GM23248 (cell line): Measurements from ENCODE around the gene TMEM239. TPM values are rescaled to one million over a fixed set of nuclear protein-coding genes. Genes with fewer than 3 reads are reported as not detected.

Experiments
- DNase-seq: peaks from one replicate; pipeline ENCODE4 v3.0.0-alpha.2; 2015
- H2AFZ ChIP-seq: fragments of 200-600 bp; sonication (generic); 2 replicates; pipeline ENCODE4 v1.6.1; 2016; ENCODE audit warnings: antibody characterized with exemption
- H3F3A ChIP-seq: fragments of 200-600 bp; sonication (generic); 2 replicates; pipeline ENCODE4 v1.6.1; 2016; ENCODE audit warnings: mild to moderate bottlenecking, antibody characterized with exemption, mixed run types; ENCODE audit not compliant: insufficient read depth
- H3K27ac ChIP-seq: fragments of 200-600 bp; sonication (generic); 2 replicates; pipeline ENCODE4 v1.5.1; 2016; ENCODE audit warnings: mild to moderate bottlenecking
- H3K27me3 ChIP-seq: fragments of 200-600 bp; sonication (generic); replicated peaks from 2 replicates; pipeline ENCODE4 v1.6.1; 2016; ENCODE audit warnings: mild to moderate bottlenecking; ENCODE audit not compliant: insufficient read depth
- H3K36me3 ChIP-seq: fragments of 200-600 bp; sonication (generic); 2 replicates; pipeline ENCODE4 v1.6.1; 2016; ENCODE audit warnings: low read depth, mild to moderate bottlenecking
- H3K4me1 ChIP-seq: fragments of 200-600 bp; sonication (generic); 2 replicates; pipeline ENCODE4 v1.6.1; 2016; ENCODE audit warnings: mild to moderate bottlenecking; ENCODE audit not compliant: insufficient read depth
- H3K4me2 ChIP-seq: fragments of 200-600 bp; sonication (generic); one replicate; pipeline ENCODE4 v1.6.1; 2016; ENCODE audit warnings: mild to moderate bottlenecking; ENCODE audit not compliant: unreplicated experiment
- H3K4me3 ChIP-seq: fragments of 200-600 bp; sonication (generic); 2 replicates; pipeline ENCODE4 v1.5.1; 2016; ENCODE audit warnings: mild to moderate bottlenecking
- H3K79me2 ChIP-seq: fragments of 200-600 bp; sonication (generic); 2 replicates; pipeline ENCODE4 v1.6.1; 2016; ENCODE audit warnings: mild to moderate bottlenecking; ENCODE audit not compliant: insufficient read depth
- H3K9ac ChIP-seq: fragments of 200-600 bp; sonication (generic); 2 replicates; pipeline ENCODE4 v1.6.1; 2016; ENCODE audit warnings: mild to moderate bottlenecking
- H3K9me2 ChIP-seq: fragments of 200-600 bp; sonication (generic); 2 replicates; pipeline ENCODE4 v1.6.1; 2016; ENCODE audit warnings: mixed run types, mild to moderate bottlenecking, moderate library complexity; ENCODE audit not compliant: insufficient read depth
- H3K9me3 ChIP-seq: fragments of 200-600 bp; sonication (generic); one replicate; pipeline ENCODE4 v1.6.1; 2017; ENCODE audit warnings: low read depth
- H4K20me1 ChIP-seq: fragments of 200-600 bp; sonication (generic); 2 replicates; pipeline ENCODE4 v1.6.0; 2016; ENCODE audit not compliant: insufficient read depth
- EZH2 ChIP-seq: fragments of 200-600 bp; sonication (generic); IDR thresholded peaks from 2 replicates; pipeline ENCODE4 v1.6.1; 2018; ENCODE audit warnings: antibody characterized with exemption, mild to moderate bottlenecking; ENCODE audit not compliant: insufficient read depth, poor library complexity, severe bottlenecking
- EZH2phosphoT487 ChIP-seq: fragments of 200-600 bp; sonication (generic); IDR thresholded peaks from 2 replicates; pipeline ENCODE4 v1.6.1; 2018; ENCODE audit warnings: antibody characterized with exemption, moderate library complexity, mild to moderate bottlenecking, low read depth; ENCODE audit not compliant: insufficient read depth
- WGBS, 2 experiments: methylation state at CpG; one replicate each; pipeline ENCODE4 v1.1.6; 2015 to 2017; ENCODE audit warnings: low lambda C conversion rate in 2 of 2, low coverage in 1 of 2; ENCODE audit errors: missing lambda C conversion rate in 2 of 2; 5-methylcytosine and 5-hydroxymethylcytosine counted together
- in situ Hi-C: fragments of 300-500 bp; cut with MboI; formaldehyde crosslinking; loops from 2 replicates; pipeline ENCODE4 v1.15.0; 2020
- polyA plus RNA-seq: library from polyadenylated mRNA; unstranded; fragments of >200 nt; fragmentation: Nextera tagmentation; extraction: Ambion mirVana; gene quantifications from 2 replicates; pipeline ENCODE4 v1.2.1, GENCODE V29; 2016
- total RNA-seq: library from RNA; depleted of rRNA; stranded (reverse); fragments of >200 nt; shearing (Covaris generic); gene quantifications from 2 replicates; pipeline ENCODE4 v1.2.3, GENCODE V29; 2014

TMEM239 gene
- total and polyA plus RNA-seq, 2 experiments from 2014 or later: not detected

DNA sequence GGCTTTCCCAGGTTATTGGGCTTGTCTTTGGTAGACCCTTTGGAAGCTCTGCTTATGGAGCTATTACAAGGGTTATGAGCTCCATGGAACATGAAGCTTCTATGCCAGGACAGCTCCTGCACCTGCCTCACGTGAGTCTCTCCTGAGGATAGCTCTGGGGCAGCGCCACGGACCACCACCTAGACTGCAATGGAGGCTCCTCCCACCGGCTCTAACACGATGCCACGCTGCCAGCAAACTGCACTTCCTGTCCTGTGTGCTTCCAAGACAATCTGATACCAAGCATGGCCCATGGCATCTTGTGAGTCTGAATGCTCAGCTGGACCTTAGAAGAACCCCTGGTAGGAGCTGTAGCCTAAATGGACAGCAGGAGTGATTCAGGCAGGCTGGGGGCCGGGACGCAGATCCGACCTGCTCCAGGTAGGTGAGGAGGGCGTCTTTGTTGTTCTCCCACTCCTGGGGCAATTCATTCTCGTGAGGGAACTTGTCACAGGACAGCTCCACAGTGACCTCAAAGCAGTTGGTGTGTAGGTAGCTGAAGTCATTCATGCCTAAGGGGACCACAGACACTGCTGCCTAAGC is 21.2 kb upstream of the TMEM239 start:
- in situ Hi-C loops: no loop called here
- 63 to 70% methylated on average over 11 of the region's 11 CpGs for WGBS, 2 experiments
- H2AFZ ChIP-seq: no peak overlapping the region
- TF ChIP-seq EZH2 (no peak), EZH2phosphoT487 (no peak)
- H3K27me3 ChIP-seq: peaks cover 37% of the 10 kb centered on the region
- no peaks in the 10 kb centered on the region for H3K79me2 ChIP-seq
- no peaks in the 10 kb centered on the region for H3K4me1 ChIP-seq
- H3K27ac ChIP-seq: no peak overlapping the region
- H3K4me2 ChIP-seq: no peak overlapping the region
- H3K36me3 ChIP-seq: no peaks in the 10 kb centered on the region
- no peak for DNase-seq
- H3F3A ChIP-seq: no peaks in the 10 kb centered on the region
- H4K20me1 ChIP-seq: no peaks in the 10 kb centered on the region
- no peak overlapping the region for H3K9ac ChIP-seq
- H3K9me2 ChIP-seq: no peaks in the 10 kb centered on the region
- H3K9me3 ChIP-seq: no peaks in the 10 kb centered on the region
- no peak overlapping the region for H3K4me3 ChIP-seq

DNA sequence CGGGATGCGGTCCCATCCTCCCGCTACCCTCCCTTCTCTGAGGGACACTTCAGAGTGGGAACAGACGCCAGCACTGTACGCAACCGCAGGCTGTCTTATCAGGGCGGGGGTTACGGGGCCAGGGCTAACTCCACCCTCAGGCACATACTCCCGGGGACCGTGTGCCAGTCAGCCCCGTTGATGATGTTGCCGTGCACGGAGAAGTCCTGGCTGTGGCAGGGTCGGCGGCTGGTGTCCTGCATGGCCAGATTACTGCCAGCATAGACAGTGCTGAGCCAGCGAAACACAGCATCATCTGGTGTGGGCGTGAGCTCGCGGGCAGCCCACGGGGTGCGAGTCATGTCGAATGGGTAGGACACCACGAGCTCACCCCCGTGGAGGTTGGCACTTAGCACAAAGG is 20.7 kb upstream of the TMEM239 start:
- Histone ChIP-seq H3K4me1 (no peaks in the 10 kb centered on the region), H3K4me2 (no peak overlapping the region), H3K9me2 (no peaks in the 10 kb centered on the region), H3K9ac (no peak overlapping the region), H3F3A (no peaks in the 10 kb centered on the region), H3K79me2 (no peaks in the 10 kb centered on the region), H3K9me3 (no peaks in the 10 kb centered on the region), H3K36me3 (no peaks in the 10 kb centered on the region), H3K27ac (no peak overlapping the region), H3K27me3 (peaks cover 39% of the 10 kb centered on the region), H3K4me3 (no peak overlapping the region), H4K20me1 (no peaks in the 10 kb centered on the region), H2AFZ (no peak overlapping the region)
- 80 to 83% methylated on average over 22 to 24 of the region's 24 CpGs for WGBS, 2 experiments
- TF ChIP-seq EZH2: no peak
- TF ChIP-seq EZH2phosphoT487: no peak
- in situ Hi-C loops: no loop called here
- DNase-seq: no peak

DNA sequence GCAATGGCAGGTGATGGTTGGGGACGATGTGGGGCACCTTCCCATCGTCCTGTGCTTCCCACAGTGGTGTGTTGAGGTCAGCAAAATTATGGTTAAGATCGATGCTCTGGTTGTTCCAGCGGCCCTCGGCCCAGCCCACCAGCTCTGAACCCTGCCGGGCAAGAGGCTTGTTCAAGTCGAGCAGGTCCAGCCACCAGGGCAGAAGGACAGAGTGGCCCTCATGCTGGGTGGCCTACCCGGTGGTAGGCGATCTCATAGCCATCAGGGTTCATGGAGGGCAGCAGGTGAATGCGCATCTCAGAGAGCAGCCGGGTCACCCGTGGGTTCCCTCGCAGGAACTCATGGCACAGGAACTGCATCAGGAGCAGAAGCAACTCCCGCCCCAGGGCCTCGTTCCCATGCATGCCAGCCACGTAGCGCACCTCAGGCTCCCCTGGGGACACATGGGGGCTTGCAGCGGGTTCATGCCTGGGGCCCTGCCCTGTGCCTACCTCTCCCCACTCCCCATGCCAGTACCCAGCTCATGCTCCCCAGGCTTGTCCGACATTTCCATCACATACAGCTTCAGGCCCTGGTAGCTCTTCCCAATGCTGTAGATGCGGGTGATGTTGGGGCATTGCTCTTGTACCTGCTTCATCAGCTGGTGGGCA is 20.0 kb upstream of the TMEM239 start:
- Histone ChIP-seq H3K4me3 (no peak overlapping the region), H3K4me1 (no peaks in the 10 kb centered on the region), H3K36me3 (no peaks in the 10 kb centered on the region), H3K79me2 (no peaks in the 10 kb centered on the region), H3K9me3 (no peaks in the 10 kb centered on the region), H2AFZ (no peak overlapping the region), H3K27ac (no peak overlapping the region), H3F3A (no peaks in the 10 kb centered on the region), H3K9ac (no peak overlapping the region), H4K20me1 (no peaks in the 10 kb centered on the region), H3K9me2 (no peaks in the 10 kb centered on the region), H3K4me2 (no peak overlapping the region), H3K27me3 (peaks cover 41% of the 10 kb centered on the region)
- no peak for TF ChIP-seq EZH2
- no peak for TF ChIP-seq EZH2phosphoT487
- WGBS, 2 experiments: 71 to 73% methylated on average over 20 of the region's 20 CpGs
- DNase-seq: no peak
- in situ Hi-C loops: no loop called here

DNA sequence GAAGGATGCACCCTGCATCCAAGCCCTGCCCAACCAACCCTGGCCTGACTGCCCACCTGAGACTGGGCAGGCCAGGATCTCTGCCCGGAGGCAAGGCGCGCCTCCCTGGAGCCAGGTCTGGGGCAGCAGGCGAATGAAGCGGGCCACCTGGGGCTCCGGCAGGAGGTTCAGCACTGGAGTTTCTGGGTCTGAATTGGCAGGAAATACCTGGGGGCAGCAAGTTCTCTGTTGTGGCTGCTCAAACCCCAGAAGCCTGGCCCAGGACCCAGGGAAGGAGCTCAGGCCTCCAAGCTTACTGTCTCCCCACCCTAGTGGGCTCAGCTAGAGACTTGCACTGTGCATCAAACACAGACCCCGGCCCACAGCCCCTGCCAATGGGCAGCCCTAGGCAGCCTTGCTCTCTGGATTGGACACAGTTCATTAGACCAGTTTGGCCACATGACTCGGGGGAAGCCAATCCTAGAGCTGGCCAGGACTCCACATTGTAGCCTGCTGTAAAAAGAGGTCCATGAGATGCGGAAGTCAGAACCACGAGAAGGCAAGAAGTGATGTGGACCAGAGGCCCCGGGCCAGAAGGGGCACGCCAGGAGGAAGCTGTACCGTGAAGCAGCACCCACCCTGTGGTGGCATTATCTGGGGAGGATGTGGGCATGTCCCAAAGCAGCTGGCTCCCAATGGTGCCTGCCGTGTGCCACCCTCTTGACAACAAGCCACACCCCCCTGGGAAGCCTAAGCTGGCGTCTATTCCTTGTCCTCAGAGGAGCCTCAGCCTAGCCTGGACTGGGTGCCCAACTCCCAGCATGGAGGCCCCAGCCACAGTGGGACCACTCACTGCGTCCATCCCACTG is 18.8 kb upstream of the TMEM239 start:
- Histone ChIP-seq H3K79me2 (no peaks in the 10 kb centered on the region), H3F3A (no peaks in the 10 kb centered on the region), H3K4me3 (no peak overlapping the region), H3K9ac (no peak overlapping the region), H4K20me1 (no peaks in the 10 kb centered on the region), H3K27ac (no peak overlapping the region), H3K9me2 (no peaks in the 10 kb centered on the region), H3K4me2 (no peak overlapping the region), H3K27me3 (peaks cover 41% of the 10 kb centered on the region), H3K36me3 (no peaks in the 10 kb centered on the region), H3K9me3 (no peaks in the 10 kb centered on the region), H3K4me1 (no peaks in the 10 kb centered on the region), H2AFZ (no peak overlapping the region)
- 67 to 71% methylated on average over 16 of the region's 16 CpGs for WGBS, 2 experiments
- no peak for TF ChIP-seq EZH2phosphoT487
- no peak for TF ChIP-seq EZH2
- in situ Hi-C loops: no loop called here
- no peak for DNase-seq
